Measurements from ENCODE around the gene CDKN1A.
A peak's percentile ranks its signal among the peaks of the same experiment; 100 is the strongest.

Gene CDKN1A

DNA sequence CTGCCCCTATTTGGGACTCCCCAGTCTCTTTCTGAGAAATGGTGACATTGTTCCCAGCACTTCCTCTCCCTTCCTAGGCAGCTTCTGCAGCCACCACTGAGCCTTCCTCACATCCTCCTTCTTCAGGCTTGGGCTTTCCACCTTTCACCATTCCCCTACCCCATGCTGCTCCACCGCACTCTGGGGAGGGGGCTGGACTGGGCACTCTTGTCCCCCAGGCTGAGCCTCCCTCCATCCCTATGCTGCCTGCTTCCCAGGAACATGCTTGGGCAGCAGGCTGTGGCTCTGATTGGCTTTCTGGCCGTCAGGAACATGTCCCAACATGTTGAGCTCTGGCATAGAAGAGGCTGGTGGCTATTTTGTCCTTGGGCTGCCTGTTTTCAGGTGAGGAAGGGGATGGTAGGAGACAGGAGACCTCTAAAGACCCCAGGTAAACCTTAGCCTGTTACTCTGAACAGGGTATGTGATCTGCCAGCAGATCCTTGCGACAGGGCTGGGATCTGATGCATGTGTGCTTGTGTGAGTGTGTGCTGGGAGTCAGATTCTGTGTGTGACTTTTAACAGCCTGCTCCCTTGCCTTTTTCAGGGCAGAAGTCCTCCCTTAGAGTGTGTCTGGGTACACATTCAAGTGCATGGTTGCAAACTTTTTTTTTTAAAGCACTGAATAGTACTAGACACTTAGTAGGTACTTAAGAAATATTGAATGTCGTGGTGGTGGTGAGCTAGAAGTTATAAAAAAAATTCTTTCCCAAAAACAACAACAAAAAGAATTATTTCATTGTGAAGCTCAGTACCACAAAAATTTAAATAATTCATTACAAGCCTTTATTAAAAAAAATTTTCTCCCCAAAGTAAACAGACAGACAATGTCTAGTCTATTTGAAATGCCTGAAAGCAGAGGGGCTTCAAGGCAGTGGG is 2.1 kb upstream of the CDKN1A start (continued):
- TF ChIP-seq, protein P1, sequence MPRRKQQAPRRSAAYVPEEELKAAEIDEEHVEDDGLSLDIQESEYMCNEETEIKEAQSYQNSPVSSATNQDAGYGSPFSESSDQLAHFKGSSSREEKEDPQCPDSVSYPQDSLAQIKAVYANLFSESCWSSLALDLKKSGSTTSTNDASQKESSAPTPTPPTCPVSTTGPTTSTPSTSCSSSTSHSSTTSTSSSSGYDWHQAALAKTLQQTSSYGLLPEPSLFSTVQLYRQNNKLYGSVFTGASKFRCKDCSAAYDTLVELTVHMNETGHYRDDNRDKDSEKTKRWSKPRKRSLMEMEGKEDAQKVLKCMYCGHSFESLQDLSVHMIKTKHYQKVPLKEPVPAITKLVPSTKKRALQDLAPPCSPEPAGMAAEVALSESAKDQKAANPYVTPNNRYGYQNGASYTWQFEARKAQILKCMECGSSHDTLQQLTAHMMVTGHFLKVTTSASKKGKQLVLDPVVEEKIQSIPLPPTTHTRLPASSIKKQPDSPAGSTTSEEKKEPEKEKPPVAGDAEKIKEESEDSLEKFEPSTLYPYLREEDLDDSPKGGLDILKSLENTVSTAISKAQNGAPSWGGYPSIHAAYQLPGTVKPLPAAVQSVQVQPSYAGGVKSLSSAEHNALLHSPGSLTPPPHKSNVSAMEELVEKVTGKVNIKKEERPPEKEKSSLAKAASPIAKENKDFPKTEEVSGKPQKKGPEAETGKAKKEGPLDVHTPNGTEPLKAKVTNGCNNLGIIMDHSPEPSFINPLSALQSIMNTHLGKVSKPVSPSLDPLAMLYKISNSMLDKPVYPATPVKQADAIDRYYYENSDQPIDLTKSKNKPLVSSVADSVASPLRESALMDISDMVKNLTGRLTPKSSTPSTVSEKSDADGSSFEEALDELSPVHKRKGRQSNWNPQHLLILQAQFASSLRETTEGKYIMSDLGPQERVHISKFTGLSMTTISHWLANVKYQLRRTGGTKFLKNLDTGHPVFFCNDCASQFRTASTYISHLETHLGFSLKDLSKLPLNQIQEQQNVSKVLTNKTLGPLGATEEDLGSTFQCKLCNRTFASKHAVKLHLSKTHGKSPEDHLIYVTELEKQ (tag by site-specific recombination; IDR thresholded peaks at IDR 0.05; ENCODE audit: borderline replicate concordance), result no peak
- TF ChIP-seq BCL11A (tag by site-specific recombination; IDR thresholded peaks at IDR 0.05; ENCODE audit: low read depth), result no peak
- no peak for TF ChIP-seq ZNF768 (tag by site-specific recombination; IDR thresholded peaks at IDR 0.05)
- TF ChIP-seq YY1 (tag by site-specific recombination; IDR thresholded peaks at IDR 0.05), result no peak
- TF ChIP-seq SETDB1 (IDR thresholded peaks at IDR 0.05; ENCODE audit: insufficient read length, low read length), result no peak
- TF ChIP-seq, protein P2, sequence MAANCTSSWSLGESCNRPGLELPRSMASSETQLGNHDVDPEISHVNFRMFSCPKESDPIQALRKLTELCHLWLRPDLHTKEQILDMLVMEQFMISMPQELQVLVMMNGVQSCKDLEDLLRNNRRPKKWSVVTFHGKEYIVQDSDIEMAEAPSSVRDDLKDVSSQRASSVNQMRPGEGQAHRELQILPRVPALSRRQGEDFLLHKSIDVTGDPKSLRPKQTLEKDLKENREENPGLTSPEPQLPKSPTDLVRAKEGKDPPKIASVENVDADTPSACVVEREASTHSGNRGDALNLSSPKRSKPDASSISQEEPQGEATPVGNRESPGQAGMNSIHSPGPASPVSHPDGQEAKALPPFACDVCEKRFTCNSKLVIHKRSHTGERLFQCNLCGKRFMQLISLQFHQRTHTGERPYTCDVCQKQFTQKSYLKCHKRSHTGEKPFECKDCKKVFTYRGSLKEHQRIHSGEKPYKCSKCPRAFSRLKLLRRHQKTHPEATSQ (tag by site-specific recombination; IDR thresholded peaks at IDR 0.05), result no peak
- no peak for TF ChIP-seq ZNF610 (tag by site-specific recombination; IDR thresholded peaks at IDR 0.05; ENCODE audit: borderline replicate concordance)
- no peak for TF ChIP-seq ZNF621 (tag by site-specific recombination; IDR thresholded peaks at IDR 0.05)
- TF ChIP-seq, protein P3, sequence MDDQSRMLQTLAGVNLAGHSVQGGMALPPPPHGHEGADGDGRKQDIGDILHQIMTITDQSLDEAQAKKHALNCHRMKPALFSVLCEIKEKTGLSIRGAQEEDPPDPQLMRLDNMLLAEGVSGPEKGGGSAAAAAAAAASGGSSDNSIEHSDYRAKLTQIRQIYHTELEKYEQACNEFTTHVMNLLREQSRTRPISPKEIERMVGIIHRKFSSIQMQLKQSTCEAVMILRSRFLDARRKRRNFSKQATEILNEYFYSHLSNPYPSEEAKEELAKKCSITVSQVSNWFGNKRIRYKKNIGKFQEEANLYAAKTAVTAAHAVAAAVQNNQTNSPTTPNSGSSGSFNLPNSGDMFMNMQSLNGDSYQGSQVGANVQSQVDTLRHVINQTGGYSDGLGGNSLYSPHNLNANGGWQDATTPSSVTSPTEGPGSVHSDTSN (CRISPR knock-in tag; IDR thresholded peaks at IDR 0.05), result no peak
- TF ChIP-seq ZNF596 (tag by site-specific recombination; IDR thresholded peaks at IDR 0.05), result no peak
- no peak for TF ChIP-seq ZNF138 (tag by site-specific recombination; IDR thresholded peaks at IDR 0.05; ENCODE audit: borderline replicate concordance)
- no peak for TF ChIP-seq ZNF830 (tag by site-specific recombination; IDR thresholded peaks at IDR 0.05; ENCODE audit: low read depth)
- TF ChIP-seq, protein P4, sequence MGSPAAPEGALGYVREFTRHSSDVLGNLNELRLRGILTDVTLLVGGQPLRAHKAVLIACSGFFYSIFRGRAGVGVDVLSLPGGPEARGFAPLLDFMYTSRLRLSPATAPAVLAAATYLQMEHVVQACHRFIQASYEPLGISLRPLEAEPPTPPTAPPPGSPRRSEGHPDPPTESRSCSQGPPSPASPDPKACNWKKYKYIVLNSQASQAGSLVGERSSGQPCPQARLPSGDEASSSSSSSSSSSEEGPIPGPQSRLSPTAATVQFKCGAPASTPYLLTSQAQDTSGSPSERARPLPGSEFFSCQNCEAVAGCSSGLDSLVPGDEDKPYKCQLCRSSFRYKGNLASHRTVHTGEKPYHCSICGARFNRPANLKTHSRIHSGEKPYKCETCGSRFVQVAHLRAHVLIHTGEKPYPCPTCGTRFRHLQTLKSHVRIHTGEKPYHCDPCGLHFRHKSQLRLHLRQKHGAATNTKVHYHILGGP (tag by site-specific recombination; IDR thresholded peaks at IDR 0.05), result peak; percentile 89
- TF ChIP-seq ZNF664 (tag by site-specific recombination; IDR thresholded peaks at IDR 0.05), result 0 out of 2 replicates have a peak, but pooled peaks have one; percentile 5
- no peak for TF ChIP-seq ZNF560 (tag by site-specific recombination; IDR thresholded peaks at IDR 0.05; ENCODE audit: borderline replicate concordance)
- no peak for TF ChIP-seq ZNF561 (tag by site-specific recombination; IDR thresholded peaks at IDR 0.05; ENCODE audit: borderline replicate concordance)
- TF ChIP-seq ZNF670 (tag by site-specific recombination; IDR thresholded peaks at IDR 0.05; ENCODE audit: low read depth), result no peak
- no peak for TF ChIP-seq ZNF677 (tag by site-specific recombination; IDR thresholded peaks at IDR 0.05)
- TF ChIP-seq ZNF391 (tag by site-specific recombination; IDR thresholded peaks at IDR 0.05; ENCODE audit: borderline replicate concordance, low read depth), result no peak
- TF ChIP-seq, protein P5, sequence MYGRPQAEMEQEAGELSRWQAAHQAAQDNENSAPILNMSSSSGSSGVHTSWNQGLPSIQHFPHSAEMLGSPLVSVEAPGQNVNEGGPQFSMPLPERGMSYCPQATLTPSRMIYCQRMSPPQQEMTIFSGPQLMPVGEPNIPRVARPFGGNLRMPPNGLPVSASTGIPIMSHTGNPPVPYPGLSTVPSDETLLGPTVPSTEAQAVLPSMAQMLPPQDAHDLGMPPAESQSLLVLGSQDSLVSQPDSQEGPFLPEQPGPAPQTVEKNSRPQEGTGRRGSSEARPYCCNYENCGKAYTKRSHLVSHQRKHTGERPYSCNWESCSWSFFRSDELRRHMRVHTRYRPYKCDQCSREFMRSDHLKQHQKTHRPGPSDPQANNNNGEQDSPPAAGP (tag by site-specific recombination; IDR thresholded peaks at IDR 0.05), result no peak
- peak; percentile 72 for TF ChIP-seq ZBTB17 (tag by site-specific recombination; IDR thresholded peaks at IDR 0.05)
- no peak for TF ChIP-seq ZNF510 (tag by site-specific recombination; IDR thresholded peaks at IDR 0.05; ENCODE audit: insufficient replicate concordance)
- TF ChIP-seq, protein P6, sequence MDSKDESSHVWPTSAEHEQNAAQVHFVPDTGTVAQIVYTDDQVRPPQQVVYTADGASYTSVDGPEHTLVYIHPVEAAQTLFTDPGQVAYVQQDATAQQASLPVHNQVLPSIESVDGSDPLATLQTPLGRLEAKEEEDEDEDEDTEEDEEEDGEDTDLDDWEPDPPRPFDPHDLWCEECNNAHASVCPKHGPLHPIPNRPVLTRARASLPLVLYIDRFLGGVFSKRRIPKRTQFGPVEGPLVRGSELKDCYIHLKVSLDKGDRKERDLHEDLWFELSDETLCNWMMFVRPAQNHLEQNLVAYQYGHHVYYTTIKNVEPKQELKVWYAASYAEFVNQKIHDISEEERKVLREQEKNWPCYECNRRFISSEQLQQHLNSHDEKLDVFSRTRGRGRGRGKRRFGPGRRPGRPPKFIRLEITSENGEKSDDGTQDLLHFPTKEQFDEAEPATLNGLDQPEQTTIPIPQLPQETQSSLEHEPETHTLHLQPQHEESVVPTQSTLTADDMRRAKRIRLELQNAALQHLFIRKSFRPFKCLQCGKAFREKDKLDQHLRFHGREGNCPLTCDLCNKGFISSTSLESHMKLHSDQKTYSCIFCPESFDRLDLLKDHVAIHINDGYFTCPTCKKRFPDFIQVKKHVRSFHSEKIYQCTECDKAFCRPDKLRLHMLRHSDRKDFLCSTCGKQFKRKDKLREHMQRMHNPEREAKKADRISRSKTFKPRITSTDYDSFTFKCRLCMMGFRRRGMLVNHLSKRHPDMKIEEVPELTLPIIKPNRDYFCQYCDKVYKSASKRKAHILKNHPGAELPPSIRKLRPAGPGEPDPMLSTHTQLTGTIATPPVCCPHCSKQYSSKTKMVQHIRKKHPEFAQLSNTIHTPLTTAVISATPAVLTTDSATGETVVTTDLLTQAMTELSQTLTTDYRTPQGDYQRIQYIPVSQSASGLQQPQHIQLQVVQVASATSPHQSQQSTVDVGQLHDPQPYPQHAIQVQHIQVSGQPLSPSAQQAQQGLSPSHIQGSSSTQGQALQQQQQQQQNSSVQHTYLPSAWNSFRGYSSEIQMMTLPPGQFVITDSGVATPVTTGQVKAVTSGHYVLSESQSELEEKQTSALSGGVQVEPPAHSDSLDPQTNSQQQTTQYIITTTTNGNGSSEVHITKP (tag by site-specific recombination; IDR thresholded peaks at IDR 0.05), result peak; percentile 28; the same call in 1 of the 2 replicates
- no peak for TF ChIP-seq ZFP69B (tag by site-specific recombination; IDR thresholded peaks at IDR 0.05)
- no peak for TF ChIP-seq ZFP3 (tag by site-specific recombination; IDR thresholded peaks at IDR 0.05; ENCODE audit: low read depth)
- TF ChIP-seq BCL11B (tag by site-specific recombination; IDR thresholded peaks at IDR 0.05; ENCODE audit: low read depth), result no peak
